NCI-H1436 (cell line): ENCODE results near the gene LIPI.
"Not testable (repeated sequence)": the region's sequence is repeated elsewhere in the genome, so short reads cannot be mapped to it uniquely, and the experiment has no call there.

Source experiments
- DNase-seq: peaks from one replicate; lab custom pipeline; 2025; lab: John Stamatoyannopoulos, UW

Gene LIPI

DNA sequence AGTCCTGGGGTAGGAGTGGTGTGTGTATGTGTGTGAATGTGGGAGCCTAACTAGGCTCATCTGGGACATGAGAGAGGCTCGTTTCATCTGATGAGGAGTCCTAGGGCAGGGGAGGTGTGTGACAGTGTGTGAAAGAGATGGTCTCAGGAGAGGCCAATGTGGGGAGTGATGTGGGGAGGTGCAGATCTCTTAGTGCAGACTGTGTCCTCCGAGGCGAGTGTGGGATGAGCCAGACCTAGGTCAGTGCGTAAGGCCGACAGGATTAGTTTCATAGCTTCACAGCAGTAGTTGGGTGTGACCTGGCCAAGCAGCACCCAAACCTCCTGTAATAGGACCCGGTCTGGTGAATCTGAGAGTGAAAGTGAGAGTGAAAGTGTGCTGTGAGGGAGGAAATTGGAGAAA is 94.7 kb downstream of the LIPI start:
- no peak for DNase-seq

DNA sequence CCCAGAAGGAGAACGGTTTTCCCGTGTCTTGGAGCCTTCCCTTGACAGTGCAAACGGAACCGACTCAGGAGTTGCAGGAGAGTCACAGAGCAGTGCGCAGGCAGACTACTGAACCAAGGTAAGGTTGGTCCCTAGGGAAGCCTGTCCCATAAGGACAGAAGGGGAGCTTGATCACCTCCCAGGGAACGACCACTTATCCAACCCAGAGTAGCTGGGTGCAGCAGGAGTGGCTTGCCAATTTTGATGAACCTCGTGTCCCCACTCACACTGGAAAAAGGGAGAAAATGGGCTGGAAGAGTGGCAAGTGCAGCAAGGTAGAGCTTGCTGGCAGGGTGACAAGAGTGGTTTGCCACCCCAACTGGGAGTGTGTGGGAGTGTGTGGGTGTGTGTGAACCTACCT is 95.1 kb downstream of the LIPI start:
- DNase-seq: no peak

- no peak for DNase-seq
Measured at GRCh38 chr21:14114251-14114650, 96.5 kb downstream of the LIPI start.

GRCh38 chr21:14104564-14104963 is 106.2 kb downstream of the LIPI start:
- not testable (repeated sequence) for DNase-seq

- DNase-seq: no peak
Measured at GRCh38 chr21:14099570-14099969, 111.2 kb downstream of the LIPI start.

GRCh38 chr21:14097881-14098499 is 112.8 kb downstream of the LIPI start:
- no peak for DNase-seq

DNA sequence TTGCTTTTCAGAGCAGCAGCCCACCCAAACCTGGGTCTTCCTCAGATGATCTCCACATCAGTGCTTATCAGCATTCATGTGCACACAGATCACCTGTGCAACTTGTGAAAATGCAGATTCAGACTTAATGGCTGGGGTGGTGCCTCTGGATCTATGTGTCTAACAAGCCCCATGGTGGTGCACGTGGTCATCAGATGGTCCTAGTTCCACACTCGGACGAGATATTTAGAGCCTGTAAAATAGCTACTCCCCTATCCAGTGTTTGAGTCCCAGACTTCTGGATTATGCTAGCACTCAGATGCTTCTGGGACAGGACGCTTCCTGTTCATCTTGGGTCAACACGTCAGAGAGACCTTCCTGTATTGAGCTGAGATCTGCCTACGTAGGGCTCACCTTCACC is 114.2 kb downstream of the LIPI start:
- no peak for DNase-seq

DNA sequence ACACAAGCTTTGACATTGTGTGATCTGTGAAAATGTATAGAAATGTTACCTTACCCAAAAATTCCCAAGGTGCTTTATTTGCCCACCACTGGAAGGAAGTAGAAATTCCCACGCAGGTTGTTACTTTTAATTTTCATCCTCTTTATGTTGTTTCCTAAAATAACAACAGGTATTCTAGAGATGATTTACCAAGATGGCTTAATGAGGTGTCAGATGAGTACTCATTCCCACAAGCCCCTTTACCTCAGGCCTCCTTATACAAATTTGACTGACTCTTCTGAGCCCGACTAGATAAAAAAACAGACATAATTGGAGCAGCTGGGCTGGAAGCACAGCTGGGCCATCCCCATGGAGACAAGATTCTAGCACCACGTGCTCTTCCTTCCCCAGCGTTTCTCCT is 114.6 kb downstream of the LIPI start:
- DNase-seq: no peak

DNA sequence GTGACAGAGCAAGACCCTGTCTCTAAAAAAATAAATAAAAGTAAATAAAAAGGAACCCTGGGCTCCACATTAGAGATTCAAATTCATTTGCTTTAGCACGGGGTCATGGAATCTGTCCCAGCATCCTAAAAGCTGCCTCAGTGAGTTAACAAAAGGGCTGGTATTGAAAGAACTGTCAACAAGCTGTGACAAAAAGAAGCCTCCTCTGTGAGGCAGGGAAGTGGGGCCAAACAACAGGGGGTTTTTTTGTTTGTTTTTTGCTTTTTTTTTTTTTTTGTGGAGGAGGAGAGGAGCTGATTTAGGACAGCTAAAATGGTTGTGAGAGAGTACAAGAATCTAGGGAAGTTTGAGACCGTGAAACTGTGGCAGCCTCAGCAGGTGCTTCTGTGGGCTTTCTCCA is 115.7 kb downstream of the LIPI start:
- DNase-seq: no peak

- no peak for DNase-seq
Measured at GRCh38 chr21:14092834-14093560, 117.8 kb downstream of the LIPI start.

- DNase-seq: not testable (repeated sequence)
Measured at GRCh38 chr21:14090184-14090583, 120.6 kb downstream of the LIPI start.

GRCh38 chr21:14088391-14088790 is 122.4 kb downstream of the LIPI start:
- DNase-seq: no peak

- no peak for DNase-seq
Measured at GRCh38 chr21:14086553-14086952, 124.2 kb downstream of the LIPI start.

DNA sequence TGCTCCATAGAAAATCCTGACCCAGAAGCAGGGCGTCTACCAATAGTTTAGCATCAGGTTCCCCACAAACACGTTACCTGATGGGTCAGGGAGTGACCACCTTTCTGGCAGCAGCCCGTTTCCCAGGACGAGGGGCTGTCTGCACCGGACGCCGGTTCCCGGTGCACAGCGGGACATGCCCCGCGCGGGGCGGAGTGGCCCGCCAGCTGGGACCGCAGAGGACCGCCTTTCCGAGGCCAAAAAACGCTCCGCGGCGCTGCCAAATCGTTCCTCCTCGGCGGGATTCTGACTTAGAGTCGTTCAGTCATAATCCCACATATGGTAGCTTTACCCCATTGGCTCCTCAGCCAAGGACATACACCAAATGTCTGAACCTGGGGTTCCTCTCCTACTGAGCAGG is 126.1 kb downstream of the LIPI start:
- no peak for DNase-seq

DNA sequence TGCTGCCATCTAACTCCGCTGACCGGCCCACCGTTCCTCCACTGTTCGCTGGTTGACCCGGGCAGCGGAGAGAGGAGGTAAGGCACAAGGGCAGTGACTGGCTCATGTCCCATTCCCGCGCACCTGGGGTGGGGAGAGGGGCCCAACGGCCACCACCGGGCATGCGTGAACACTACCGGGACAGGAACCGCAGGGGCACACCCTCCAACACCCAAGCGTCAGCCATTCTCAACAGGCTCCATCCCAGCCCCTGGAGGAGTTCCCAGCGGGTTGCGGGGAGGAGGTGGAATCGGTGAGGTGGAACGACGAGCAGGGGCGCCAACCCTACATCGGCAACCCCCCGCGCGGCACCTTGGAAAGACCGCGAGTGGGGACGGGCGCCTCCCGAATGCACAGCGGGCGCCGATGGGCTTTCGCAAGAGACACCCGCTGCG is 126.7 kb downstream of the LIPI start:
- no peak for DNase-seq

- no peak for DNase-seq
Measured at GRCh38 chr21:14080764-14081096, 130.0 kb downstream of the LIPI start.

- DNase-seq: no peak
Measured at GRCh38 chr21:14080040-14080763, 130.6 kb downstream of the LIPI start.

- DNase-seq: no peak
Measured at GRCh38 chr21:14078746-14079375, 131.9 kb downstream of the LIPI start.

- DNase-seq: no peak
Measured at GRCh38 chr21:14076143-14076806, 134.5 kb downstream of the LIPI start.

DNA sequence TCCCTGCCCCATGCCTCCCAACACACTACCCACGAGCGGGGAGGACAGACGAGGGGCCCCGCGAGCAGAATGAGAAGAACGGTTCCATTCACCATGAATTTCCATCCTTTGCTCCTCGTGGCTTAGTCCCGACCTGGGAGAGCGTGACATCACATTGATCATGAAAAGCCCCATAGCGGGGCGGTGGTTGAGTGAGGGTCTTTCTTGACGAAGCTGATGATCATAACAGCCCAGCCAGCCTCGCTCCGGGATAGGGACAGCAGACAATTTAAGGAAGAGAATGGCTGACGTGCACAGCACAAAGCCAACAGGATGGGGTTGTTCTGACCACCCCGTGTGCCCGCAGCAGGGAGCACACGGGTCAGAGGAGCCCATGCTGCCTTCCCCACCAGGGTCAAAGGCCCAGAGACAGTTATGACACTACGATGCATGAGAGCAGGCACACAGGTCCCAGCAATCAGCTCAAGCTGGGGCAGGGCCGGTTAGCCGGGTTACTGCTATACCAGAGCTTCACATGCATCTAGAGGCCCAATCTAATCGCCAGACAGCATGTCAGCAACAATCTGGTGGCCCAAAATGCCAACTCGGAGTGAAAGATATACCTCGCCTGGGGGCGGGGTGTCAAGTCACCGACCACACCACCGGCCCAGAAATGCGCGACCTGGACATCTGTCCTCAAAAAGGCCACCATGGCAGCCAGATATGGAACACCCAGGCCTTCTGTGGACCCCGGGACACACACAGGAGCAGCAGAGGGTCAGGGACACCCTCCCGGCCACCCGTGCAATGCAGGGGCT is 135.2 kb downstream of the LIPI start:
- DNase-seq: no peak

GRCh38 chr21:14074177-14074576 is 136.6 kb downstream of the LIPI start:
- DNase-seq: no peak
